Activated T-helper 2 cell treated with anti-CD3 and anti-CD28 coated beads, Interferon-gamma antibody, Interleukin-2, Interleukin-4, amounts not matched to agents 10 μg/mL and 5 μg/mL and 100 μg/mL, durations not matched to agents 14 hours and 24 hours and 36 hours (primary cell): ENCODE measurements around the gene CHD3. TPM values are rescaled to one million over a fixed set of nuclear protein-coding genes. Genes with fewer than 3 reads are reported as not detected.
A peak's percentile ranks its signal among the peaks of the same experiment; 100 is the strongest.
"Not testable (repeated sequence)": the region's sequence is repeated elsewhere in the genome, so short reads cannot be mapped to it uniquely, and the experiment has no call there.

Experiments used
- DNase-seq: peaks from one replicate; pipeline ENCODE4 v3.0.0; 2021; ENCODE audit warnings: low spot score
- H3K27ac Mint-ChIP-seq: one replicate; pipeline ENCODE4 v1.8.0; 2021; ENCODE audit warnings: mixed read lengths
- H3K27me3 Mint-ChIP-seq: one replicate; pipeline ENCODE4 v1.8.0; 2021; ENCODE audit warnings: low read depth, mixed read lengths
- H3K36me3 Mint-ChIP-seq: one replicate; pipeline ENCODE4 v1.8.0; 2021; ENCODE audit warnings: low read depth, mixed read lengths
- H3K4me1 Mint-ChIP-seq: one replicate; pipeline ENCODE4 v1.8.0; 2021; ENCODE audit warnings: low read depth, mixed read lengths
- H3K4me3 Mint-ChIP-seq: one replicate; pipeline ENCODE4 v1.8.0; 2021; ENCODE audit warnings: low read depth, mild to moderate bottlenecking, moderate library complexity, mixed read lengths
- H3K9me3 Mint-ChIP-seq: one replicate; pipeline ENCODE4 v1.8.0; 2021; ENCODE audit warnings: mixed read lengths
- intact Hi-C: fragments of 100-400 bp; cut with micrococcal nuclease; formaldehyde crosslinking; loops from one replicate; pipeline ENCODE4 v1.15.1; 2023
- total RNA-seq: library from RNA; stranded (reverse); gene quantifications from 2 replicates; pipeline ENCODE4 v1.2.3, GENCODE V29; 2022

Gene CHD3
- total RNA-seq, 1 donor from 2014 or later: 158 TPM

GRCh38 chr17:7859028-7859427 lies 29.6 kb upstream of the CHD3 start:
- peaks cover 40% of the 10 kb centered on the region for H3K36me3 Mint-ChIP-seq

DNA sequence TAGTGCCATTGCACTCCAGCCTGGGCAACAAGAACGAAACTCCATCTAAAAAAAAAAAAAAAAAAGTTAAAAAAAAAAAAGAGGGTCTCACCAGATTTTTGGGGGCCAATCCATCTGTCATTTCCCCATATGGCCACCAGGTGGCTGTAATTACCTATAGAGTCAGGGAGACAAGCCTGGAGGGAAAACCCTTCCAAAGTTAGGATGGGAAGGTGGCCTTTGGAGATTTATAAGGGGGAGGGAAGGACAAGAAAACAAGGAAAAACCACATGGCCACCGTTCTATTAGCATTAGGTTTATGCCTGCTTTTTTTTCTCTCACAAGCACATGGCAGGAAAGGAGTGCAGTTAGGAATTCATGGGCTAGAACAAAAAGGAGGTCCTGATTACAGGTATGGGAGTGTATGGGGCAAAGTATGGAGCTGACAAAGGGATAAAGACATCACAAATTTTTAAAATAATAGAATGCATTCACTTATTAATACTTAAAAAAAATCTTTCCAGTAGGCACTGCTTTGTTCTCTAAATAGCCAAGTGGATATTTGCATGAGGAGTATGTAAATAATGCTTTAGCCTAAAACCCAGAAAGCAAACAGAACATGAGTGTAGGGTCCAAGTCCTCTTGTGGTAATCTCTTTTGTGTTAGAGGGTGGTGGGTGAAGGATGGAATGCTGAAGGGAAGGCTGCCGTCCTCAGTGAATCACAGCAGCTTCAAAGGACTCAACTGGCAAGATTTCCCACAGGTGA lies 25.7 kb upstream of the CHD3 start:
- Mint-ChIP-seq H3K4me3 (no peak overlapping the region), H3K9me3 (no peaks in the 10 kb centered on the region), H3K27ac (peak overlapping the region; percentile 43), H3K27me3 (no peaks in the 10 kb centered on the region), H3K36me3 (peaks cover 65% of the 10 kb centered on the region), H3K4me1 (peaks cover 28% of the 10 kb centered on the region)
- no peak for DNase-seq
- intact Hi-C loops: loop anchor here (2.0 kb wide), 1 partner anchor 128 kb away; no protein-coding TSS in a partner anchor

More at GRCh38 chr17:7859028-7859427, 29.6 kb upstream of the CHD3 start:
- no peaks in the 10 kb centered on the region for H3K27me3 Mint-ChIP-seq
- no peak overlapping the region for H3K4me3 Mint-ChIP-seq
- no peak for DNase-seq
- H3K9me3 Mint-ChIP-seq: no peaks in the 10 kb centered on the region
- peaks cover 22% of the 10 kb centered on the region for H3K4me1 Mint-ChIP-seq
- intact Hi-C loops: loop anchor here (10.0 kb wide), 1 partner anchor 196 kb away; no protein-coding TSS in a partner anchor
- peak overlapping the region; percentile 25 for H3K27ac Mint-ChIP-seq

GRCh38 chr17:7864384-7864783 lies 24.2 kb upstream of the CHD3 start:
- intact Hi-C loops, H3K4me3 Mint-ChIP-seq, H3K9me3 Mint-ChIP-seq, DNase-seq, H3K27me3 Mint-ChIP-seq, H3K27ac Mint-ChIP-seq: not testable (repeated sequence)
- peaks cover 57% of the 10 kb centered on the region for H3K36me3 Mint-ChIP-seq
- peaks cover 29% of the 10 kb centered on the region for H3K4me1 Mint-ChIP-seq

DNA sequence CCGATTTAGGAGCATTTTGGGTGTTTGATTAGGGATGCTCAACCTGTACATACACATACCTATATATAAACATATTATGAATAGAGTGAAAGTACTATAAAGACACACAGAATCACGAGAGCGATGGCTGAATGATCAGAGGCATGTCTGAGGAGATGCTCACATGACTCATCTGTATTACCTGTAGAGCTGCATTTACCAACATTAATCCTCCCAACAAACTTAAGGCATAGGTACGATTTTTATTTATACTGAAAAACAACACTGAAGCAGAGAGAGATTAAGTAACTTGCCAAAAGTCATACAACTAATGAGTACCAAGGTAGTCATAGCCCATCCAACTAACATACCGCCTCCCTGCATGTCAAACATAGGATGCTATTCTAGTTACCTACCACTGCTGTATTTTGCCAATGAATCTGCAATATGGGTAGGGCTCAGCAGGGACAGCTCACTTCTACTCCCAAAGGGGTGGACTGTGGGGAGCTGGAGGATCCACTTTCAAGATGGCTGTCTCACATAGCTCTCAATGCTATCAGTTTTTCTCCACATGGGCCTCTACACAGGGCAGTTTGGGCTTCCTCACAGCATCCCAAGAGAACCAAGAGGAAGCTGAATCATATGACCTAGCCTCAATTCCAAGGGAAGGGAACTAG lies 23.5 kb upstream of the CHD3 start:
- Mint-ChIP-seq H3K4me1 (peaks cover 24% of the 10 kb centered on the region), H3K36me3 (peaks cover 51% of the 10 kb centered on the region), H3K27ac (no peak overlapping the region), H3K9me3 (no peaks in the 10 kb centered on the region), H3K27me3 (no peaks in the 10 kb centered on the region), H3K4me3 (no peak overlapping the region)
- intact Hi-C loops: no loop called here
- no peak for DNase-seq

DNA sequence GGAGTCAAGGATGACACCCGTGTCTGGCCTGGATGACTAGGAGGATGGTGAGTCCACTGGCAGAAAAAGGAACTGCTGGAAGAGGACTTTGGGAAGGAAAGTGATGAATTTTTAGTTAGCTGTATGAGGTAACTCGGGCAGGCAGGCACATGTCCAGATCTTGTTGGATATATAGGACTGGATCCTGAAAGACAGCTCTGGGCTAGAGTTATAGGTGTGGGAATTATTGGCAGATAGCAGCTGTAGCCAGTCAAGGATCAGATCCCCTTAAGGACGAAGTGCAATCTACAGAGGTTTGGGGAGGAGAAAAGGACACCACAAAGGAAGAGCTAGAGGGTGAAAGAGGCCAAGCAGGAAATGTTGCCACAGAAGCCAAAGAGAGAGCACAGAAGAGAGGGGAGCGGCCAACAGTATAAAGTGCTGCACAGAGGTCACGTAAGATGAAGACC lies 20.7 kb upstream of the CHD3 start:
- intact Hi-C loops: no loop called here
- Mint-ChIP-seq H3K4me1 (peaks cover 21% of the 10 kb centered on the region), H3K27me3 (no peaks in the 10 kb centered on the region), H3K36me3 (peaks cover 32% of the 10 kb centered on the region), H3K27ac (peak overlapping the region; percentile 33), H3K9me3 (no peaks in the 10 kb centered on the region), H3K4me3 (peak overlapping the region; percentile 13)
- no peak for DNase-seq

DNA sequence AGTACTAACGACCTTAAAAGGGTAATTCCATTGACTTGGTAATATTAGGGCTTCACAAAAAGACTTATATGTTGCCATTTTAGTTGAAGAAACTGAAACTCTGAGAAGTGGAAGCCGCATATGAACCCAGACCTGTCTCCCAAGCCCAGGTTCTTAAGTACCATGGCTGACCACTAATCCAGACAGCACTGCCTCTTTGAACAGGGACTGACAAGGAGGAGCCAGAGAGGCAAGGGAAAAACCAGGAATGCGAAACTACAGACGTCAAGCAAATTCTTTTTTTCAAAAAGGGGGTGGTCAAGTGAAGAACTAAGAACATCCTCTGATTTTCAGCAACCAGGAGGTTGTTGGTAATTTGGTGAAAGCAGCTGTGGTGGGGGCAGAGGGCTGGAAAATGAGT lies 15.5 kb upstream of the CHD3 start:
- no peak overlapping the region for H3K27ac Mint-ChIP-seq
- DNase-seq: no peak
- H3K4me1 Mint-ChIP-seq: peaks cover 16% of the 10 kb centered on the region
- intact Hi-C loops: no loop called here
- no peak overlapping the region for H3K4me3 Mint-ChIP-seq
- H3K9me3 Mint-ChIP-seq: no peaks in the 10 kb centered on the region
- H3K27me3 Mint-ChIP-seq: no peaks in the 10 kb centered on the region
- H3K36me3 Mint-ChIP-seq: peaks cover 27% of the 10 kb centered on the region

DNA sequence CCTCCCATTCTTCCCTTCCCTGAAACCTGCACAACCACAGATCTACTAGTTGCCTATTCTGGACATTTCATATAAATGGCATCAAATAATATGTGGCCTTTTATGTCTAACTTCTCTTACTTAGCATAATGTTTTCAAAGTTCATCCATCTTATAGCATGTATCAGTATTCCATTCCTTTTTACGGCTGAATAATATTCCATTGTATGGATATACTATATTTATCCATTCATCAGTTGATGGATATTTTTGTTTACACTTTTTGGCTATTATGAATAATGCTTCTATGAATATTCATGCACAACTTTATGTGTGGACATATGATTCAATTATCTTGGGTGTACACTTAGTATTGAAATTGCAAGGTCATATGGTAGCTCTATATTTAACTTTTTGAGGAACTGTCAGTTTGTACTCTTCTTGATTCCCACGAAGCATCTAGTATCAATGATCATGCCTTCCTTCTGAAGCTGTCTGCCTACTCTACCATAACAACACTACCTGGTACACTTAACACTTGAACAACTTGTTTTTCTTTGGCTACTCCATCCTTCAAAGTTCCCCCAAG lies 12.7 kb upstream of the CHD3 start:
- H3K27me3 Mint-ChIP-seq: no peaks in the 10 kb centered on the region
- intact Hi-C loops: no loop called here
- no peaks in the 10 kb centered on the region for H3K9me3 Mint-ChIP-seq
- H3K4me3 Mint-ChIP-seq: no peak overlapping the region
- no peak overlapping the region for H3K27ac Mint-ChIP-seq
- peaks cover 9% of the 10 kb centered on the region for H3K4me1 Mint-ChIP-seq
- DNase-seq: no peak
- peaks cover 27% of the 10 kb centered on the region for H3K36me3 Mint-ChIP-seq

GRCh38 chr17:7878234-7878633 lies 10.4 kb upstream of the CHD3 start:
- intact Hi-C loops: no loop called here
- H3K27ac Mint-ChIP-seq: no peak overlapping the region
- H3K9me3 Mint-ChIP-seq: no peaks in the 10 kb centered on the region
- H3K4me3 Mint-ChIP-seq: no peak overlapping the region
- H3K4me1 Mint-ChIP-seq: peaks cover 9% of the 10 kb centered on the region
- DNase-seq: no peak
- peaks cover 23% of the 10 kb centered on the region for H3K36me3 Mint-ChIP-seq
- no peaks in the 10 kb centered on the region for H3K27me3 Mint-ChIP-seq

DNA sequence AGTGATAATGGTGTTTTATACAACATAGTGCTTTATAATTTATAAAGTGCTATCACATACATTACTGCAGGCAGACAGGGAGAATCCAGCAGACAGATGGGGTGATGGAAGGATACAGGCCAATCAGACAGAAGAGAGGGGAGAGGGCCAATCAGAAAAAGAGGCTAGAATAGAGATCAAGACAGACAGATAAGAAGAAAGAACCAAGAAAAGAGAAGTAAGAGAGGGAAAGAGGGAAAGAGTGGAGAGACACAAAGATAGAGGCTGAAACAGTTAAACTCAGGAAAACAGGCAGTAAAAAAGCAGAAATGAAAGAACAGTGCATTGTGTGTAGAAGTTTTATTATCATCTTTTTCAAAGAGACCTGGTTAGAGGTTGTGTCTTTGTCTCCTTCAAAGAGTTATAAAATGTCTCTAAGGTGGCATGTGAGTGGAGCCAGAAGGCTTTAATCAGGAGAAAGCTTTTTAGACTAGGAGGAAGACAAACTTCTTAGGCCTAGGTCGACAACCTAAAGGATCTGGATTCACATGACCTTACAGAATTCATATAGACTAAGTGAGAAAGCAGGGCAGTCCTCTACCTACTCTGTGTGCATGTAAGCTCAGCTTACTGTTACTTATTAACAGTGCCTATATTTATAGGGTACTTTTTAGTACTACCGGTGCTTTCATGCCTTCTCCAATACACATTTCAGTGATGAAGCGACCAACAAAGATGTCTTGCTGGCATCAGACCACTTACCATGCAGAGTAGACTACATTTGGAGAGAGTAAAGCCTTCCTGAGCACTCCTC lies 8.3 kb upstream of the CHD3 start:
- Mint-ChIP-seq H3K27ac (no peak overlapping the region), H3K4me3 (no peak overlapping the region), H3K27me3 (no peaks in the 10 kb centered on the region), H3K9me3 (no peaks in the 10 kb centered on the region), H3K4me1 (peaks cover 8% of the 10 kb centered on the region), H3K36me3 (peaks cover 11% of the 10 kb centered on the region)
- DNase-seq: no peak
- intact Hi-C loops: loop anchor here (10.0 kb wide), 1 partner anchor 245 kb away; the partner anchor contains the start of gene HES7

DNA sequence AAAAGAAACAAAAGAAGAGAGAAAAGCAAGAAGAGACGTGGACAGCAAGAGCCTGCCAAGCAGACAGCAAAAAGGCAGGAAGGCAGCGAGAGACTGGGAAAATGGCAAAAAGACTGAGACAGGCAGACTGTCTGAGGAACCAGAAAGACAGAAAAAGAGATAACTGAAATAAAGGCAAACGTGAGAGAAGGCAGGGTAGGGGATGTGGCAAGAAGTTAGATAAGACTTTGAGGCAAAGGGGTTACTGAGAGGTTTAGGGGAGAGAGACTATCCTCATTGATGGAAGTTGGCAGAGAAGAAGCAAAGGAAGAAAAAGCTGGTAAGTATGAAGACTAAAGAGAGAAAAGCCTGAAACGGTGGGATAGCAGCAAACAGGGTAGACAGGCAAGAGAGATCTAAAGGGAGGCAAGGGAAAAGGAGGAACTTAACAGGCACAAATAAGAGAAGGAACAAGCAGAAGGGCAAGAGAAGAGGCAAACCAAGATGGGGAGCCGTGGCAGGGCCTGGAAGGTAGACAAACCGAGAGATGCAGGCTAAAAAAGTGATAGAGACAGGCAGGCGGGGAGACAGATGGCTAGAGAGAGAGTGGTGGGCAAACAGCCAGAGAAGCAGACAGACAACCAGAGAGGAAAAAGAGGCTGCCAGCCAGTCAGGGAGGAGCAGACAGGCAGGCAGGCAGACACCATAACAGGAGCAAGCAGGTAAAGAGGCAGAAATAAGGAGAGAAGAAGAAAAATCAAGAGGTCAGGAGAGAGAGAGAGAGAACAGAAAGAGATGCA lies 7.1 kb upstream of the CHD3 start:
- Mint-ChIP-seq H3K4me1 (peaks cover 5% of the 10 kb centered on the region), H3K27ac (no peak overlapping the region), H3K36me3 (peaks cover 8% of the 10 kb centered on the region), H3K4me3 (no peak overlapping the region), H3K9me3 (no peaks in the 10 kb centered on the region), H3K27me3 (no peaks in the 10 kb centered on the region)
- intact Hi-C loops: loop anchor here (10.0 kb wide), 1 partner anchor 243 kb away; the partner anchor contains the start of gene HES7
- no peak for DNase-seq

- Mint-ChIP-seq H3K36me3 (peaks cover 8% of the 10 kb centered on the region), H3K4me1 (peaks cover 7% of the 10 kb centered on the region), H3K9me3 (no peaks in the 10 kb centered on the region), H3K27ac (no peak overlapping the region), H3K27me3 (no peaks in the 10 kb centered on the region), H3K4me3 (no peak overlapping the region)
- DNase-seq: no peak
- intact Hi-C loops: loop anchor here (10.0 kb wide), 1 partner anchor 243 kb away; the partner anchor contains the start of gene HES7
Observed at GRCh38 chr17:7882068-7882467, 6.5 kb upstream of the CHD3 start.

DNA sequence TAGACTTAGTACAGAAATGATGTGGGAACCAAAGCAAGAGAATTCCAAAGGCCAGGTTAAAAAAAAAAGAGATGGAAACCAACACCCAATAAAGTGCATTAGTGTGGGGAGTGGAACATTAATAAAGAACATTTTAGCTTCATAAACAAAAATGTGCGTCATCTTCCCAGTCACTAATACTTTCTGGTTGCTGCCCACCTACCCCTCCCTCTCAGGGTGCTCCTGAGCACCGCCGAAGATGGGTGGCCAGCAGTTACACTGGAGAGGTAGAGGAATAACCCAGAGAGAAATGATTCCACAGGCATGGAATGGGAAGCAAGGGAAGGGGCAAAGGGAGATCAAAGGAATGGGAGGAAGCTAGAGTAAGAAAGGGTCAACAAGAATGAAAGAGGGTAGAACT lies 6.0 kb upstream of the CHD3 start:
- H3K9me3 Mint-ChIP-seq: no peaks in the 10 kb centered on the region
- H3K36me3 Mint-ChIP-seq: peaks cover 8% of the 10 kb centered on the region
- no peak for DNase-seq
- no peak overlapping the region for H3K27ac Mint-ChIP-seq
- H3K27me3 Mint-ChIP-seq: no peaks in the 10 kb centered on the region
- peaks cover 5% of the 10 kb centered on the region for H3K4me1 Mint-ChIP-seq
- intact Hi-C loops: loop anchor here (10.0 kb wide), 1 partner anchor 242 kb away; the partner anchor contains the start of gene HES7
- no peak overlapping the region for H3K4me3 Mint-ChIP-seq
